Upper lobe of right lung (tissue), 1 donor: ENCODE measurements around the gene OR1B1. TPM values are rescaled to one million over a fixed set of nuclear protein-coding genes. Genes with fewer than 3 reads are reported as not detected.

ENCODE experiments used
- ATAC-seq: fragments of 200-7000 bp; cut with Tn5 transposase; one replicate; pipeline ENCODE4 v1.9.1; 2020; ENCODE audit warnings: mild to moderate bottlenecking, moderate library complexity
- DNase-seq: peaks from one replicate; pipeline ENCODE4 v3.0.0-alpha.2; 2020
- H3K27ac ChIP-seq: fragments of 200-600 bp; one replicate; pipeline ENCODE4 v1.8.0; 2022
- H3K27me3 ChIP-seq: fragments of 200-600 bp; one replicate; pipeline ENCODE4 v1.8.0; 2022; ENCODE audit warnings: mild to moderate bottlenecking
- H3K36me3 ChIP-seq: fragments of 200-600 bp; one replicate; pipeline ENCODE4 v1.8.0; 2022
- H3K4me1 ChIP-seq: fragments of 200-600 bp; one replicate; pipeline ENCODE4 v1.8.0; 2022
- H3K4me3 ChIP-seq: fragments of 200-600 bp; one replicate; pipeline ENCODE4 v1.8.0; 2022; ENCODE audit warnings: mild to moderate bottlenecking
- H3K9me3 ChIP-seq: fragments of 200-600 bp; one replicate; pipeline ENCODE4 v1.8.0; 2022
- CTCF ChIP-seq: fragments of 200-600 bp; IDR thresholded peaks from one replicate; pipeline ENCODE4 v1.8.0; 2022; ENCODE audit warnings: antibody characterized with exemption
- intact Hi-C: fragments of 100-400 bp; cut with DNase I; formaldehyde crosslinking; loops from one replicate; pipeline ENCODE4 v1.11.0; 2022
- total RNA-seq: library from RNA; stranded (reverse); fragmentation: NEBNext Ultra II Directional; extraction: Animal tissue kit (Norgen Biotek cat#: 25700); gene quantifications from one replicate; pipeline ENCODE4 v1.2.1, GENCODE V29; 2021
- donor health status: DM: no; HTN: yes; CAD: no; lungs with severe emphysema.

OR1B1 gene
- total RNA-seq, 1 donor from 2014 or later, result not detected

GRCh38 chr9:122642226-122642625, 15.2 kb downstream of the OR1B1 start:
- Histone ChIP-seq H3K27ac (no peak overlapping the region), H3K36me3 (no peaks in the 10 kb centered on the region), H3K27me3 (no peaks in the 10 kb centered on the region), H3K4me3 (no peak overlapping the region), H3K4me1 (no peaks in the 10 kb centered on the region), H3K9me3 (no peaks in the 10 kb centered on the region)
- DNase-seq (no peak), ATAC-seq (no peak)
- intact Hi-C loops, result no loop called here
- TF ChIP-seq CTCF, result no peak

- Histone ChIP-seq H3K4me3 (no peak overlapping the region), H3K27ac (no peak overlapping the region), H3K9me3 (no peaks in the 10 kb centered on the region), H3K4me1 (no peaks in the 10 kb centered on the region), H3K27me3 (no peaks in the 10 kb centered on the region), H3K36me3 (no peaks in the 10 kb centered on the region)
- intact Hi-C loops, result no loop called here
- DNase-seq, result no peak
- ATAC-seq, result no peak
- TF ChIP-seq CTCF, result no peak
Measured at GRCh38 chr9:122619996-122620395, 37.4 kb downstream of the OR1B1 start.

- Histone ChIP-seq H3K9me3 (no peaks in the 10 kb centered on the region), H3K27ac (no peak within 1 kb of the TSS), H3K36me3 (no peaks in the 10 kb centered on the region), H3K4me3 (no peak within 1 kb of the TSS), H3K27me3 (no peaks in the 10 kb centered on the region), H3K4me1 (no peaks in the 10 kb centered on the region)
- intact Hi-C loops, result no loop called here
- ATAC-seq (no peak), DNase-seq (no peak)
- TF ChIP-seq CTCF, result no peak
Measured at GRCh38 chr9:122614362-122614761, 43.1 kb downstream of the OR1B1 start, which contains the start of gene OR1Q1. OR1Q1 (plus strand) TSS chr9:122614738; CDS start chr9:122614738, 0 bp downstream.

GRCh38 chr9:122609804-122610203, 47.6 kb downstream of the OR1B1 start:
- intact Hi-C loops, result no loop called here
- DNase-seq (no peak), ATAC-seq (no peak)
- TF ChIP-seq CTCF, result no peak
- Histone ChIP-seq H3K9me3 (no peaks in the 10 kb centered on the region), H3K27ac (no peak overlapping the region), H3K27me3 (no peaks in the 10 kb centered on the region), H3K4me1 (no peaks in the 10 kb centered on the region), H3K4me3 (no peak overlapping the region), H3K36me3 (no peaks in the 10 kb centered on the region)

GRCh38 chr9:122606587-122606986, 50.8 kb downstream of the OR1B1 start:
- H3K36me3 ChIP-seq, result no peaks in the 10 kb centered on the region

More at GRCh38 chr9:122606587-122606986, 50.8 kb downstream of the OR1B1 start:
- Histone ChIP-seq H3K27ac (no peak overlapping the region), H3K27me3 (no peaks in the 10 kb centered on the region), H3K9me3 (no peaks in the 10 kb centered on the region), H3K4me3 (no peak overlapping the region), H3K4me1 (no peaks in the 10 kb centered on the region)
- DNase-seq, result no peak
- TF ChIP-seq CTCF, result no peak
- intact Hi-C loops, result no loop called here
- no peak for ATAC-seq
